GM21825 (cell line): Measurements from ENCODE around the gene MPL.
A peak's percentile ranks its signal among the peaks of the same experiment; 100 is the strongest.
"Not testable (repeated sequence)": the region's sequence is repeated elsewhere in the genome, so short reads cannot be mapped to it uniquely, and the experiment has no call there.

Experiments used
- ATAC-seq: cut with Tn5 transposase; IDR thresholded peaks from one replicate; pipeline ENCODE4 v1.9.1; 2021; ENCODE audit warnings: mild to moderate bottlenecking, moderate library complexity; ENCODE audit not compliant: unreplicated experiment

The MPL gene

GRCh38 chr1:43369779-43370178 is 32.2 kb downstream of the MPL start:
- not testable (repeated sequence) for ATAC-seq

GRCh38 chr1:43370564-43370963 is 32.9 kb downstream of the MPL start:
- no peak for ATAC-seq

- no peak for ATAC-seq
These were observed 34.6 kb downstream of the MPL start for GRCh38 chr1:43372172-43372571.

GRCh38 chr1:43373066-43373940 is 35.7 kb downstream of the MPL start:
- no peak for ATAC-seq

GRCh38 chr1:43376723-43377235 is 39.2 kb downstream of the MPL start:
- ATAC-seq, result no peak

GRCh38 chr1:43377831-43378230 is 40.2 kb downstream of the MPL start:
- no peak for ATAC-seq

GRCh38 chr1:43379476-43379875 is 41.9 kb downstream of the MPL start:
- no peak for ATAC-seq

- no peak for ATAC-seq
These were observed 44.0 kb downstream of the MPL start for GRCh38 chr1:43381612-43382011.

- no peak for ATAC-seq
These were observed 44.6 kb downstream of the MPL start for GRCh38 chr1:43382027-43382779.

GRCh38 chr1:43383449-43383848 is 45.8 kb downstream of the MPL start:
- no peak for ATAC-seq

- ATAC-seq, result no peak
These were observed 49.1 kb downstream of the MPL start for GRCh38 chr1:43386676-43387075.

- no peak for ATAC-seq
These were observed 50.5 kb downstream of the MPL start for GRCh38 chr1:43387976-43388599.

GRCh38 chr1:43388613-43389012 is 51.0 kb downstream of the MPL start:
- no peak for ATAC-seq

GRCh38 chr1:43389326-43390313 is 52.0 kb downstream of the MPL start, which contains the start of the genes MED8 and SZT2:
MED8 (minus strand) TSS chr1:43389800; CDS start chr1:43389764, 36 bp downstream.
SZT2 (plus strand) TSS chr1:43389899; CDS start chr1:43389969, 70 bp downstream.
- ATAC-seq, result peak; percentile 87

- ATAC-seq, result no peak
These were observed 55.1 kb downstream of the MPL start for GRCh38 chr1:43392702-43393101.

GRCh38 chr1:43395523-43395922 is 57.9 kb downstream of the MPL start:
- no peak for ATAC-seq

- ATAC-seq, result no peak
These were observed 58.4 kb downstream of the MPL start for GRCh38 chr1:43396059-43396458.

- no peak for ATAC-seq
These were observed 60.6 kb downstream of the MPL start for GRCh38 chr1:43398227-43398626.

- not testable (repeated sequence) for ATAC-seq
These were observed 62.8 kb downstream of the MPL start for GRCh38 chr1:43400441-43400840.
